H1 (cell line): ENCODE results near the gene IGFBP1. TPM values are rescaled to one million over a fixed set of nuclear protein-coding genes. Genes with fewer than 3 reads are reported as not detected.

Source experiments
- CTCF ChIA-PET: fragments of 300-600 bp; sonication (Branson Sonifier 250); formaldehyde crosslinking; loops from one replicate; lab custom pipeline; 2021; ENCODE audit not compliant: partially characterized antibody; lab: Charles Lee
- POLR2A ChIA-PET: fragments of 300-600 bp; sonication (Branson Sonifier 250); formaldehyde crosslinking; loops from one replicate; lab custom pipeline; 2021; ENCODE audit warnings: inconsistent platforms; ENCODE audit not compliant: partially characterized antibody; lab: Charles Lee
- DNase-seq, 2 experiments: peaks; one replicate each; pipeline versions ENCODE4 v3.0.0 to v3.0.0-alpha.2; 2010 to 2022; ENCODE audit warnings: low spot score in 2 of 2, low read depth in 1 of 2, mixed read lengths in 1 of 2
- FAIRE-seq: peaks from 2 replicates; lab custom pipeline; 2011; peaks lifted over from hg19 to GRCh38; lab: Jason Lieb, UNC
- H2AFZ ChIP-seq: 2 replicates; pipeline ENCODE4 v1.8.1; 2012; ENCODE audit warnings: low read length, inconsistent platforms
- H2AK5ac ChIP-seq: 2 replicates; pipeline ENCODE4 v1.6.1; 2013; ENCODE audit warnings: low read depth, low read length
- H2BK120ac ChIP-seq: replicated peaks from 2 replicates; pipeline ENCODE3; 2013; ENCODE audit warnings: low read depth, low read length, inconsistent platforms
- H2BK12ac ChIP-seq: 2 replicates; pipeline ENCODE4 v1.6.1; 2013; ENCODE audit warnings: low read depth, low read length
- H2BK15ac ChIP-seq: 2 replicates; pipeline ENCODE4 v1.6.1; 2013; ENCODE audit warnings: low read length
- H2BK20ac ChIP-seq: 2 replicates; pipeline ENCODE4 v1.6.1; 2013; ENCODE audit warnings: low read length
- H2BK5ac ChIP-seq: 2 replicates; pipeline ENCODE4 v1.6.1; 2013; ENCODE audit warnings: low read depth, low read length
- H3K14ac ChIP-seq: 2 replicates; pipeline ENCODE4 v1.6.1; 2013; ENCODE audit warnings: inconsistent platforms; ENCODE audit not compliant: insufficient read length
- H3K18ac ChIP-seq: 2 replicates; pipeline ENCODE4 v1.6.1; 2013; ENCODE audit warnings: low read length; ENCODE audit errors: extremely low read depth
- H3K23ac ChIP-seq: 2 replicates; pipeline ENCODE4 v1.6.1; 2013; ENCODE audit warnings: inconsistent platforms; ENCODE audit not compliant: insufficient read length
- H3K23me2 ChIP-seq: 2 replicates; pipeline ENCODE4 v1.6.1; 2013; ENCODE audit warnings: low read depth, low read length
- H3K27ac ChIP-seq: 2 replicates; pipeline ENCODE4 v1.6.1; 2011; ENCODE audit warnings: low read depth, low read length, inconsistent platforms
- H3K27me3 ChIP-seq, 4 experiments: replicated peaks in 1 of 4; 1 replicate in 1 of 4; 2 replicates in 3 of 4; pipeline versions ENCODE4 v1.6.1 to v1.8.1; 2011 to 2013; ENCODE audit warnings: low read length in 3 of 4, mild to moderate bottlenecking in 3 of 4, inconsistent platforms in 2 of 4, mixed read lengths in 2 of 4, moderate library complexity in 1 of 4; ENCODE audit not compliant: control insufficient read depth in 3 of 4, insufficient read depth in 3 of 4; ENCODE audit errors: extremely low read depth in 1 of 4
- H3K36me3 ChIP-seq, 4 experiments: 2 replicates each; pipeline versions ENCODE4 v1.6.1 to v1.8.1; 2011 to 2013; ENCODE audit warnings: mild to moderate bottlenecking in 4 of 4, low read length in 3 of 4, moderate library complexity in 2 of 4, control low read depth in 1 of 4, inconsistent platforms in 1 of 4; ENCODE audit not compliant: insufficient read depth in 4 of 4, control insufficient read depth in 2 of 4
- H3K4ac ChIP-seq: replicated peaks from 2 replicates; pipeline ENCODE3; 2013; ENCODE audit warnings: low read length, low read depth, mixed read lengths, inconsistent platforms; ENCODE audit not compliant: insufficient read length
- H3K4me1 ChIP-seq, 4 experiments: replicated peaks in 1 of 4; 1 replicate in 1 of 4; 2 replicates in 3 of 4; pipeline versions ENCODE4 v1.6.1 to v1.8.1; 2011 to 2013; ENCODE audit warnings: low read length in 3 of 4, inconsistent platforms in 2 of 4, mixed read lengths in 1 of 4; ENCODE audit not compliant: insufficient read depth in 4 of 4, control insufficient read depth in 3 of 4
- H3K4me2 ChIP-seq, 2 experiments: 2 replicates each; pipeline versions ENCODE4 v1.6.1 to v1.8.1; 2011 to 2013; ENCODE audit warnings: low read depth in 2 of 2, low read length in 2 of 2, control low read depth in 1 of 2, inconsistent platforms in 1 of 2, mild to moderate bottlenecking in 1 of 2; ENCODE audit not compliant: insufficient read depth in 1 of 2
- H3K4me3 ChIP-seq, 4 experiments: fragments of 200-600, 300-600 bp in 1 of 4; sonication (generic), shearing (Covaris generic), sonication (Bioruptor Twin) in 1 of 4; 2 replicates each; pipeline versions ENCODE4 v1.5.1 to v1.8.1; 2011 to 2016; ENCODE audit warnings: low read length in 4 of 4, low read depth in 3 of 4, control low read depth in 2 of 4, inconsistent platforms in 2 of 4, mild to moderate bottlenecking in 2 of 4, mixed read lengths in 1 of 4, moderate library complexity in 1 of 4; ENCODE audit not compliant: insufficient read depth in 2 of 4; ENCODE audit errors: extremely low read depth in 1 of 4
- H3K56ac ChIP-seq: replicated peaks from 2 replicates; pipeline ENCODE3; 2013; ENCODE audit warnings: low read depth, mild to moderate bottlenecking, mixed read lengths, low read length, inconsistent platforms; ENCODE audit not compliant: insufficient read length
- H3K79me1 ChIP-seq: 2 replicates; pipeline ENCODE4 v1.6.1; 2013; ENCODE audit warnings: low read depth, low read length, control low read depth
- H3K79me2 ChIP-seq, 2 experiments: 2 replicates each; pipeline versions ENCODE4 v1.6.1 to v1.8.1; 2012 to 2013; ENCODE audit warnings: low read length in 2 of 2, mild to moderate bottlenecking in 2 of 2, inconsistent platforms in 1 of 2; ENCODE audit not compliant: insufficient read depth in 2 of 2, control insufficient read depth in 1 of 2
- H3K9ac ChIP-seq, 4 experiments: replicated peaks in 1 of 4; 1 replicate in 1 of 4; 2 replicates in 3 of 4; pipeline versions ENCODE4 v1.6.1 to v1.8.1; 2011 to 2013; ENCODE audit warnings: low read depth in 3 of 4, low read length in 3 of 4, control low read depth in 2 of 4, mild to moderate bottlenecking in 2 of 4, moderate library complexity in 2 of 4, inconsistent platforms in 1 of 4; ENCODE audit errors: extremely low read depth in 1 of 4
- H3K9me3 ChIP-seq, 2 experiments: 2 replicates each; pipeline versions ENCODE4 v1.6.1 to v1.8.1; 2012 to 2013; ENCODE audit warnings: mild to moderate bottlenecking in 2 of 2, moderate library complexity in 2 of 2, control low read depth in 1 of 2, inconsistent platforms in 1 of 2, low read depth in 1 of 2, low read length in 1 of 2, mixed read lengths in 1 of 2; ENCODE audit not compliant: insufficient read depth in 2 of 2
- H4K20me1 ChIP-seq, 2 experiments: replicated peaks in 1 of 2; 2 replicates each; pipeline versions ENCODE3 to v1.8.1; 2011 to 2013; ENCODE audit warnings: inconsistent platforms in 2 of 2, low read length in 2 of 2, mild to moderate bottlenecking in 1 of 2; ENCODE audit not compliant: insufficient read depth in 2 of 2, control insufficient read depth in 1 of 2
- H4K5ac ChIP-seq: 2 replicates; pipeline ENCODE4 v1.6.1; 2013; ENCODE audit warnings: low read length, low read depth, mixed read lengths, inconsistent platforms; ENCODE audit not compliant: insufficient read length
- H4K8ac ChIP-seq: 2 replicates; pipeline ENCODE4 v1.8.0; 2013; ENCODE audit warnings: mild to moderate bottlenecking, moderate library complexity, low read length, inconsistent platforms; ENCODE audit not compliant: insufficient read depth; ENCODE audit errors: extremely low read depth
- H4K91ac ChIP-seq: replicated peaks from 2 replicates; pipeline ENCODE3; 2013; ENCODE audit warnings: low read length, mixed read lengths, inconsistent platforms; ENCODE audit not compliant: insufficient read length
- CBX8 ChIP-seq: fragments of 300-800, 300-1000 bp; sonication (generic); IDR thresholded peaks from 2 replicates; pipeline ENCODE4 v1.7.1; 2016; ENCODE audit warnings: low read depth, low read length, borderline replicate concordance
- GTF2F1 ChIP-seq: IDR thresholded peaks from 2 replicates; pipeline ENCODE4 v1.6.1; 2012; ENCODE audit warnings: low read depth, low read length, improper control_type of control experiment, borderline replicate concordance
- SRF ChIP-seq: IDR thresholded peaks from 2 replicates; pipeline ENCODE4 v1.6.1; 2011; ENCODE audit warnings: mild to moderate bottlenecking, low read depth, low read length, moderate library complexity
- YY1 ChIP-seq: IDR thresholded peaks from 2 replicates; pipeline ENCODE4 v1.6.1; 2011; ENCODE audit warnings: low read depth, mild to moderate bottlenecking, low read length
- WGBS, 2 experiments: shearing (Covaris generic) in 1 of 2; methylation state at CpG; one replicate each; pipeline versions ENCODE4 v1.1.6 to v1.1.7; 2013 to 2015; ENCODE audit warnings: low lambda C conversion rate in 2 of 2, mixed read lengths in 2 of 2, inconsistent platforms in 1 of 2, low coverage in 1 of 2, missing lambda C conversion rate in 1 of 2; ENCODE audit not compliant: insufficient replicate concordance in 2 of 2, insufficient coverage in 1 of 2, insufficient read length in 1 of 2; ENCODE audit errors: extremely low coverage in 1 of 2, missing lambda C conversion rate in 1 of 2; 5-methylcytosine and 5-hydroxymethylcytosine counted together
- polyA plus RNA-seq, 7 experiments: library from polyadenylated mRNA; depleted of rRNA in 3 of 7; stranded (reverse) in 5 of 7; unstranded in 2 of 7; fragments of >200 nt in 5 of 7; fragments of 200-250 nt in 2 of 7; gene quantifications; 1 replicate in 5 of 7; 2 replicates in 1 of 7; 4 replicates in 1 of 7; pipeline versions ENCODE4 v1.2.1 to v1.2.3, GENCODE V29; 2011 to 2013; ENCODE audit warnings: missing spikeins in 2 of 7, mixed read lengths in 2 of 7
- total RNA-seq: library from RNA; stranded (reverse); fragmentation: NEBNext Ultra II Directional; extraction: Animal tissue kit (Norgen Biotek cat#: 25700); gene quantifications from 2 replicates; pipeline ENCODE4 v1.2.1, GENCODE V29; 2021

Gene IGFBP1
- total and polyA plus RNA-seq, 2 of the 8 experiments (the other 6 are each of a cell fraction or from before 2014, with no cell fraction given), result not detected

DNA sequence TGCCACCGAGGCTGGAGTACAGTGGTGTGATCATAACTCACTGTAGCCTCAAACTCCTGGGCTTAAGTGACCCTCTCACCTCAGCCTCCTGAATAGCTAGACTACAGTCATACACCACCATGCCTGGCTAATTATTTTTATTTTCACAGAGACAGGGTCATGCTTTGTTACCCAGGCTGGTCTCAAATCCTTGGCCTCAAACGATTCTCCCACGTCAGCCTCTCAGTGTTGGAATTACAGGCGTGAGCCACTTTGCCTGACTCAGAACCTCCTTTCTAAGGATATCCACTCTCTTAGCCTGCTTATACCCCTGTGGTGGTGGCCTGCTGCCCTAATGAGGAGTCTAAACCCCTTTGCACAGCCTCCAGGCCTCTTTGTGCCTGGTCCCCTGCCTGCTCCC, 4.2 kb upstream of the IGFBP1 start:
- H3K4me3 ChIP-seq, result no peak overlapping the region
- no peak overlapping the region for H3K9ac ChIP-seq
- ChIA-PET CTCF (interaction anchor here (0.7 to 2.0 kb wide), 4 partner anchors 11 to 1149 kb away, joined by 3 to 12 read pairs (median 6); partner anchors contain the start of gene CCDC201), POLR2A (no interaction called here)
- H3K23ac ChIP-seq, result no peak overlapping the region
- no peak for FAIRE-seq
- no peak overlapping the region for H2BK15ac ChIP-seq
- no peaks in the 10 kb centered on the region for H3K36me3 ChIP-seq
- H2BK20ac ChIP-seq, result no peak overlapping the region
- H3K4ac ChIP-seq, result no peak overlapping the region
- no peaks in the 10 kb centered on the region for H3K79me2 ChIP-seq
- no peak overlapping the region for H4K8ac ChIP-seq
- no peak for DNase-seq
- H4K20me1 ChIP-seq, result peaks cover 0 to 1% of the 10 kb centered on the region in 2 experiments
- no peak overlapping the region for H3K4me2 ChIP-seq
- H2BK12ac ChIP-seq, result no peak overlapping the region
- H3K4me1 ChIP-seq, result peaks cover 3 to 9% (median 7%) of the 10 kb centered on the region in 4 experiments; a peak in 6 of 7 replicates
- H2BK5ac ChIP-seq, result no peak overlapping the region
- 94% methylated on average over 4 of the region's 4 CpGs; no CpG with 5 or more reads in 1 of the 2 experiments for WGBS, 2 experiments
- no peaks in the 10 kb centered on the region for H3K79me1 ChIP-seq
- H3K56ac ChIP-seq, result no peak overlapping the region
- H2BK120ac ChIP-seq, result no peak overlapping the region
- H3K23me2 ChIP-seq, result peaks cover 9% of the 10 kb centered on the region; the same call in 1 of the 2 replicates
- no peak overlapping the region for H4K5ac ChIP-seq
- H3K27ac ChIP-seq, result no peak overlapping the region
- H2AFZ ChIP-seq, result no peak overlapping the region
- no peak overlapping the region for H3K18ac ChIP-seq
- peaks cover 13 to 24% (median 20%) of the 10 kb centered on the region in 4 experiments for H3K27me3 ChIP-seq
- H2AK5ac ChIP-seq, result no peak overlapping the region
- peaks cover 2 to 6% of the 10 kb centered on the region in 2 experiments; a peak in 3 of 4 replicates for H3K9me3 ChIP-seq
- H3K14ac ChIP-seq, result no peak overlapping the region
- H4K91ac ChIP-seq, result no peak overlapping the region
- TF ChIP-seq YY1 (no peak), GTF2F1 (no peak), CBX8 (no peak), SRF (no peak)
